ENCODE measurements around the gene DOCK10.

Gene DOCK10

GRCh38 chr2:224796695-224797305 is 245.5 kb downstream of the DOCK10 start:
- no peak for DNase-seq (ENCODE audit: low read depth)
- no peak for TF ChIP-seq MAX (IDR thresholded peaks at IDR 0.05; ENCODE audit: low read depth, low read length)
- no peak for TF ChIP-seq POLR2A (IDR thresholded peaks at IDR 0.05; ENCODE audit: extremely low read depth, insufficient read length)
- no peak for TF ChIP-seq MYC (IDR thresholded peaks at IDR 0.05; ENCODE audit: low read depth, low read length)
- TF ChIP-seq CTCF (IDR thresholded peaks at IDR 0.05; ENCODE audit: low read depth, low read length), result no peak
- no peak overlapping the region for H3K4me3 ChIP-seq (ENCODE audit: low read depth, low read length)

- no peak for DNase-seq (ENCODE audit: low read depth)
Measured at GRCh38 chr2:224793946-224794345, 248.3 kb downstream of the DOCK10 start.

GRCh38 chr2:224786848-224787247 is 255.4 kb downstream of the DOCK10 start:
- H3K4me3 ChIP-seq (ENCODE audit: low read depth, low read length), result no peak overlapping the region
- TF ChIP-seq MAX (IDR thresholded peaks at IDR 0.05; ENCODE audit: low read depth, low read length), result no peak
- TF ChIP-seq CTCF (IDR thresholded peaks at IDR 0.05; ENCODE audit: low read depth, low read length), result no peak
- no peak for TF ChIP-seq MYC (IDR thresholded peaks at IDR 0.05; ENCODE audit: low read depth, low read length)
- TF ChIP-seq POLR2A (IDR thresholded peaks at IDR 0.05; ENCODE audit: extremely low read depth, insufficient read length), result no peak
- no peak for DNase-seq (ENCODE audit: low read depth)

More at GRCh38 chr2:224793946-224794345, 248.3 kb downstream of the DOCK10 start:
- no peak overlapping the region for H3K4me3 ChIP-seq (ENCODE audit: low read depth, low read length)
- TF ChIP-seq POLR2A (IDR thresholded peaks at IDR 0.05; ENCODE audit: extremely low read depth, insufficient read length), result no peak
- no peak for TF ChIP-seq MAX (IDR thresholded peaks at IDR 0.05; ENCODE audit: low read depth, low read length)
- no peak for TF ChIP-seq MYC (IDR thresholded peaks at IDR 0.05; ENCODE audit: low read depth, low read length)
- TF ChIP-seq CTCF (IDR thresholded peaks at IDR 0.05; ENCODE audit: low read depth, low read length), result no peak

GRCh38 chr2:224781400-224781799 is 260.9 kb downstream of the DOCK10 start:
- no peak overlapping the region for H3K4me3 ChIP-seq (ENCODE audit: low read depth, low read length)
- no peak for TF ChIP-seq CTCF (IDR thresholded peaks at IDR 0.05; ENCODE audit: low read depth, low read length)
- TF ChIP-seq POLR2A (IDR thresholded peaks at IDR 0.05; ENCODE audit: extremely low read depth, insufficient read length), result no peak
- no peak for TF ChIP-seq MYC (IDR thresholded peaks at IDR 0.05; ENCODE audit: low read depth, low read length)
- no peak for TF ChIP-seq MAX (IDR thresholded peaks at IDR 0.05; ENCODE audit: low read depth, low read length)
- DNase-seq (ENCODE audit: low read depth), result no peak

- TF ChIP-seq POLR2A (IDR thresholded peaks at IDR 0.05; ENCODE audit: extremely low read depth, insufficient read length) (no peak), MAX (IDR thresholded peaks at IDR 0.05; ENCODE audit: low read depth, low read length) (no peak)
- H3K4me3 ChIP-seq (ENCODE audit: low read depth, low read length), result no peak overlapping the region
- no peak for DNase-seq (ENCODE audit: low read depth)
Measured at GRCh38 chr2:224780823-224781222, 261.4 kb downstream of the DOCK10 start.

- DNase-seq (ENCODE audit: low read depth), result no peak
- no peak overlapping the region for H3K4me3 ChIP-seq (ENCODE audit: low read depth, low read length)
- TF ChIP-seq CTCF (IDR thresholded peaks at IDR 0.05; ENCODE audit: low read depth, low read length), result no peak
- TF ChIP-seq MAX (IDR thresholded peaks at IDR 0.05; ENCODE audit: low read depth, low read length), result no peak
- no peak for TF ChIP-seq POLR2A (IDR thresholded peaks at IDR 0.05; ENCODE audit: extremely low read depth, insufficient read length)
- TF ChIP-seq MYC (IDR thresholded peaks at IDR 0.05; ENCODE audit: low read depth, low read length), result no peak
Measured at GRCh38 chr2:224780106-224780505, 262.2 kb downstream of the DOCK10 start.
